HUES48 (cell line): ENCODE data around the gene GNAI1.

Experiments used
- H3K27ac ChIP-seq: one replicate; pipeline ENCODE4 v1.7.0; 2013; ENCODE audit warnings: low read depth, low read length, inconsistent platforms
- H3K27me3 ChIP-seq: 2 replicates; pipeline ENCODE4 v1.6.1; 2013; ENCODE audit warnings: mild to moderate bottlenecking, low read length; ENCODE audit not compliant: control insufficient read depth, insufficient read depth
- H3K36me3 ChIP-seq: 2 replicates; pipeline ENCODE4 v1.6.1; 2013; ENCODE audit warnings: low read length; ENCODE audit not compliant: control insufficient read depth, insufficient read depth
- H3K4me1 ChIP-seq: 2 replicates; pipeline ENCODE4 v1.6.1; 2013; ENCODE audit warnings: mild to moderate bottlenecking, low read length; ENCODE audit not compliant: control insufficient read depth, insufficient read depth
- H3K4me3 ChIP-seq: 2 replicates; pipeline ENCODE4 v1.5.1; 2013; ENCODE audit warnings: mild to moderate bottlenecking, low read depth, low read length
- H3K9ac ChIP-seq: 2 replicates; pipeline ENCODE4 v1.6.1; 2013; ENCODE audit warnings: mild to moderate bottlenecking, low read depth, low read length, moderate library complexity
- H3K9me3 ChIP-seq: 2 replicates; pipeline ENCODE4 v1.6.1; 2013; ENCODE audit warnings: low read length; ENCODE audit not compliant: control insufficient read depth, insufficient read depth

The GNAI1 gene

GRCh38 chr7:80134536-80135308, at the start of gene GNAI1:
Gene GNAI1 (plus strand): TSS chr7:80134831. CDS start chr7:80135161, 330 bp downstream.
- peak within 1 kb of the TSS; percentile 89 for H3K9ac ChIP-seq
- peaks cover 22% of the 10 kb centered on the region for H3K27me3 ChIP-seq
- H3K36me3 ChIP-seq, result no peaks in the 10 kb centered on the region
- peak within 1 kb of the TSS; percentile 87 for H3K27ac ChIP-seq
- H3K4me1 ChIP-seq, result peaks cover 30% of the 10 kb centered on the region
- peak within 1 kb of the TSS; percentile 95 for H3K4me3 ChIP-seq
- H3K9me3 ChIP-seq, result no peaks in the 10 kb centered on the region

- no peaks in the 10 kb centered on the region for H3K4me1 ChIP-seq
- H3K36me3 ChIP-seq, result no peaks in the 10 kb centered on the region
- H3K27me3 ChIP-seq, result no peaks in the 10 kb centered on the region
- H3K9me3 ChIP-seq, result no peaks in the 10 kb centered on the region
- no peak overlapping the region for H3K27ac ChIP-seq
- H3K4me3 ChIP-seq, result no peak overlapping the region
- H3K9ac ChIP-seq, result no peak overlapping the region
These were observed 47.4 kb upstream of the GNAI1 start for GRCh38 chr7:80087051-80087770.

- no peak overlapping the region for H3K4me3 ChIP-seq
- H3K9me3 ChIP-seq, result no peaks in the 10 kb centered on the region
- H3K27me3 ChIP-seq, result no peaks in the 10 kb centered on the region
- no peaks in the 10 kb centered on the region for H3K4me1 ChIP-seq
- H3K27ac ChIP-seq, result no peak overlapping the region
- H3K36me3 ChIP-seq, result no peaks in the 10 kb centered on the region
- no peak overlapping the region for H3K9ac ChIP-seq
These were observed 46.9 kb upstream of the GNAI1 start for GRCh38 chr7:80087771-80088170.

GRCh38 chr7:80088705-80089104, 45.9 kb upstream of the GNAI1 start:
- Histone ChIP-seq H3K9ac (no peak overlapping the region), H3K9me3 (no peaks in the 10 kb centered on the region), H3K27me3 (no peaks in the 10 kb centered on the region), H3K4me1 (no peaks in the 10 kb centered on the region), H3K36me3 (no peaks in the 10 kb centered on the region), H3K4me3 (no peak overlapping the region), H3K27ac (no peak overlapping the region)

- Histone ChIP-seq H3K9ac (no peak overlapping the region), H3K36me3 (no peaks in the 10 kb centered on the region), H3K4me3 (no peak overlapping the region), H3K27ac (no peak overlapping the region), H3K4me1 (no peaks in the 10 kb centered on the region), H3K27me3 (no peaks in the 10 kb centered on the region), H3K9me3 (no peaks in the 10 kb centered on the region)
These were observed 45.3 kb upstream of the GNAI1 start for GRCh38 chr7:80089366-80089765.

GRCh38 chr7:80093349-80093748, 41.3 kb upstream of the GNAI1 start:
- H3K36me3 ChIP-seq, result no peaks in the 10 kb centered on the region
- no peaks in the 10 kb centered on the region for H3K9me3 ChIP-seq
- H3K27me3 ChIP-seq, result no peaks in the 10 kb centered on the region
- no peak overlapping the region for H3K27ac ChIP-seq
- no peak overlapping the region for H3K9ac ChIP-seq
- H3K4me1 ChIP-seq, result no peaks in the 10 kb centered on the region
- no peak overlapping the region for H3K4me3 ChIP-seq

- no peaks in the 10 kb centered on the region for H3K4me1 ChIP-seq
These were observed 39.1 kb upstream of the GNAI1 start for GRCh38 chr7:80095545-80095944.

GRCh38 chr7:80097756-80098155, 36.9 kb upstream of the GNAI1 start:
- H3K9me3 ChIP-seq, result no peaks in the 10 kb centered on the region
- H3K4me1 ChIP-seq, result no peaks in the 10 kb centered on the region
- no peak overlapping the region for H3K9ac ChIP-seq
- no peak overlapping the region for H3K27ac ChIP-seq
- H3K27me3 ChIP-seq, result no peaks in the 10 kb centered on the region
- H3K36me3 ChIP-seq, result no peaks in the 10 kb centered on the region
- H3K4me3 ChIP-seq, result no peak overlapping the region

More at GRCh38 chr7:80095545-80095944, 39.1 kb upstream of the GNAI1 start:
- Histone ChIP-seq H3K36me3 (no peaks in the 10 kb centered on the region), H3K9ac (no peak overlapping the region), H3K27me3 (no peaks in the 10 kb centered on the region), H3K9me3 (no peaks in the 10 kb centered on the region), H3K4me3 (no peak overlapping the region), H3K27ac (no peak overlapping the region)

GRCh38 chr7:80098795-80099194, 35.8 kb upstream of the GNAI1 start:
- no peak overlapping the region for H3K27ac ChIP-seq
- no peaks in the 10 kb centered on the region for H3K27me3 ChIP-seq
- H3K9me3 ChIP-seq, result no peaks in the 10 kb centered on the region
- H3K4me1 ChIP-seq, result no peaks in the 10 kb centered on the region
- H3K4me3 ChIP-seq, result no peak overlapping the region
- H3K36me3 ChIP-seq, result no peaks in the 10 kb centered on the region
- no peak overlapping the region for H3K9ac ChIP-seq

- Histone ChIP-seq H3K9ac (no peak overlapping the region), H3K27me3 (no peaks in the 10 kb centered on the region), H3K36me3 (no peaks in the 10 kb centered on the region), H3K4me3 (no peak overlapping the region), H3K9me3 (no peaks in the 10 kb centered on the region), H3K27ac (no peak overlapping the region), H3K4me1 (no peaks in the 10 kb centered on the region)
These were observed 34.4 kb upstream of the GNAI1 start for GRCh38 chr7:80100254-80100653.

- Histone ChIP-seq H3K4me1 (peaks cover 12% of the 10 kb centered on the region), H3K27ac (no peak overlapping the region)
These were observed 28.8 kb upstream of the GNAI1 start for GRCh38 chr7:80105701-80106408.

More at GRCh38 chr7:80105701-80106408, 28.8 kb upstream of the GNAI1 start:
- no peak overlapping the region for H3K4me3 ChIP-seq
- H3K9ac ChIP-seq, result no peak overlapping the region
- no peaks in the 10 kb centered on the region for H3K36me3 ChIP-seq
- H3K9me3 ChIP-seq, result no peaks in the 10 kb centered on the region
- H3K27me3 ChIP-seq, result no peaks in the 10 kb centered on the region
